ENCODE data around the gene ADAMTS3.

ADAMTS3 gene

GRCh38 chr4:72314869-72315268 is 254.2 kb downstream of the ADAMTS3 start:
- Histone ChIP-seq H3K4me1 (ENCODE audit: control insufficient read depth, insufficient read depth, low read length) (peaks cover 3% of the 10 kb centered on the region; the same call in 1 of the 2 replicates), H3K27ac (ENCODE audit: extremely low read depth, low read depth, low read length) (no peak overlapping the region), H3K9me3 (ENCODE audit: control insufficient read depth, insufficient read depth, low read depth, low read length) (no peaks in the 10 kb centered on the region), H3K36me3 (ENCODE audit: control insufficient read depth in 2 of 2, insufficient read depth in 1 of 2, low read length in 2 of 2) (peaks cover 0 to 9% of the 10 kb centered on the region in 2 experiments; a peak in 1 of 3 replicates), H3K4me3 (ENCODE audit: low read depth, low read length) (no peak overlapping the region)
- ChIA-PET CTCF (interaction anchor here (1.5 kb wide), 1 partner anchor 14 kb away, joined by 3 read pairs; no protein-coding TSS in a partner anchor), POLR2A (no interaction called here)
- TF ChIP-seq ZNF37A (tag by site-specific recombination; IDR thresholded peaks at IDR 0.05) (0 out of 2 replicates have a peak, but pooled peaks have one; percentile 25), ZNF341 (tag by site-specific recombination; IDR thresholded peaks at IDR 0.05; ENCODE audit: low read depth) (no peak), ZNF660 (tag by site-specific recombination; IDR thresholded peaks at IDR 0.05) (peak; percentile 90), ZBTB44 (tag by site-specific recombination; IDR thresholded peaks at IDR 0.05) (peak; percentile 66; the same call in 1 of the 2 replicates), ZNF830 (tag by site-specific recombination; IDR thresholded peaks at IDR 0.05; ENCODE audit: low read depth) (peak; percentile 50; the same call in 1 of the 2 replicates), ZNF184 (tag by site-specific recombination; IDR thresholded peaks at IDR 0.05) (peak; percentile 30; the same call in 1 of the 2 replicates), ZNF112 (tag by site-specific recombination; IDR thresholded peaks at IDR 0.05) (peak; percentile 21; the same call in 1 of the 2 replicates), ZNF214 (tag by site-specific recombination; IDR thresholded peaks at IDR 0.05; ENCODE audit: borderline replicate concordance) (peak; percentile 45; the same call in 1 of the 2 replicates), ZBTB1 (tag by site-specific recombination; IDR thresholded peaks at IDR 0.05) (no peak), ZNF549 (tag by site-specific recombination; IDR thresholded peaks at IDR 0.05) (0 out of 2 replicates have a peak, but pooled peaks have one; percentile 30), ZNF626 (tag by site-specific recombination; IDR thresholded peaks at IDR 0.05) (peak; percentile 55; the same call in 1 of the 2 replicates), ZNF664 (tag by site-specific recombination; IDR thresholded peaks at IDR 0.05) (no peak), ZNF223 (tag by site-specific recombination; IDR thresholded peaks at IDR 0.05) (no peak), ZNF132 (tag by site-specific recombination; IDR thresholded peaks at IDR 0.05; ENCODE audit: borderline replicate concordance) (0 out of 2 replicates have a peak, but pooled peaks have one; percentile 36)

- no peak overlapping the region for H3K4me3 ChIP-seq (ENCODE audit: low read depth, low read length)
- POLR2A ChIA-PET, result no interaction called here
- H3K36me3 ChIP-seq (ENCODE audit: control insufficient read depth in 2 of 2, insufficient read depth in 1 of 2, low read length in 2 of 2), result peaks cover 0 to 9% of the 10 kb centered on the region in 2 experiments; a peak in 1 of 3 replicates
- no peaks in the 10 kb centered on the region for H3K9me3 ChIP-seq (ENCODE audit: control insufficient read depth, insufficient read depth, low read depth, low read length)
- TF ChIP-seq CTCF (tag by site-specific recombination; IDR thresholded peaks at IDR 0.05) (no peak), BCL11A (tag by site-specific recombination; IDR thresholded peaks at IDR 0.05; ENCODE audit: low read depth) (no peak), SP3 (tag by site-specific recombination; IDR thresholded peaks at IDR 0.05) (no peak), ZNF837 (tag by site-specific recombination; IDR thresholded peaks at IDR 0.05) (no peak), EGR2 (tag by site-specific recombination; IDR thresholded peaks at IDR 0.05; ENCODE audit: low read depth) (no peak), YY1 (tag by site-specific recombination; IDR thresholded peaks at IDR 0.05) (no peak), ZNF146 (tag by site-specific recombination; IDR thresholded peaks at IDR 0.05) (no peak), ZBTB1 (tag by site-specific recombination; IDR thresholded peaks at IDR 0.05) (no peak)
- no peak overlapping the region for H3K27ac ChIP-seq (ENCODE audit: extremely low read depth, low read depth, low read length)
- peaks cover 3% of the 10 kb centered on the region; the same call in 1 of the 2 replicates for H3K4me1 ChIP-seq (ENCODE audit: control insufficient read depth, insufficient read depth, low read length)
- CTCF ChIA-PET, result interaction anchor here (0.5 to 1.8 kb wide), 5 partner anchors 9 to 704 kb away, joined by 3 to 8 read pairs (median 3); no protein-coding TSS in a partner anchor
Measured at GRCh38 chr4:72313121-72313520, 255.9 kb downstream of the ADAMTS3 start.

All from HEK293 (cell line).